Fibroblast of upper back skin (primary cell): ENCODE results near the gene SMYD3.

Experiments used
- DNase-seq: peaks from one replicate; pipeline ENCODE4 v3.0.0-alpha.2; 2013

The SMYD3 gene

DNA sequence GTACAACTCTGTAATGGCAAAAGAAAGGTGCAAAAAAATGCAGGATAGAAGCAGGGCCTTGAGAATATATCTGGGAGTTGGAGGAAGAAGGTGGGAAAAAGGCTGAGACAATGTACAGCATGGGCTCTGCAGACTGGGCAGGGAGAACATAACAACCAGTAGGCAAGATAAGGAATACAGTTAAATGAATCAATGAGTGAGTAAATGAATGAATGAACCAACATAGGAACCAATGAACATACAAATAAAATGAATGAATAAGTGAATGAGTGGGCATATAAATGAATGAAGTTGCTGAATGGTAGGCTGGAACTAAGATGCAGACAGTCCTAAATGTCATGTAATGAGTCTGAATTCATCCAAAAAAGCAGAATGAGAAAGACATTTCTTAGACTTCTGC, 370.6 kb downstream of the SMYD3 start:
- DNase-seq = no peak

DNA sequence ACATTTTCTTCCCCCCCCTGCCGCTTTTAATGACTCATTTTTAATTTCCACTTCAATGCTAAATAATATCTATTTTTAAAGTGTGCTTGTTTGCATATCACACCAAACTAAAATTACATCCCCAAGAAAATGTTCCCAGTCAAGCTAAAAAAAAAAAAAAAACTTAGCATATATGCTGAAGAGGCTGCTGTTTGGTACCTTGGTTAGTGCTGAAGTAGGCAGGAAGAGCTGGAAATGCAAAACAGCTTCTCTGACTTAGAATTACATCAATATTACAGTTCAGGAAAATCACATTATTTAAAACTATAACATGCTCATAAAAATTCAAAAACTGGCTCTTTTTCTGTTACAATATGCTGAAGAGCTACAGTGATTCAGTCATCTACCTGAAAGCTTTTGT, 372.3 kb downstream of the SMYD3 start:
- no peak for DNase-seq

DNA sequence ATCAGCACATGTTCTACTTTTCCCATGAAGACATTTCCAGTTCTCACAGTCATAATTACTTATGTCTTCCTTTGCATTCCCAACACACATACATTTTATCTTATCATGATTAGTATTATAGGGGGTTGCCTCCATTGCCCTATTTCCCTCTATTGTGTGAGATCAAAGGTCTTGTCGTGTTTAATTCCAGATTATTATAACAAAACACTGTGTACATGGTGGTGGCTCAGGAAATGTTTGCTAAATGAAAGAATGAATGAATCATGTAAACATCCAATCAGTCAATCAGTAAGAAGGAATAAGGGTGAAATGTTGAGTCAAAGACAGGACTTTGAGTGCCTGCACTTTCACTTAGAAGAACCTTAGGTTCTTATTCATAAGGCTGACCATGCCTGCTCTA, 376.0 kb downstream of the SMYD3 start:
- no peak for DNase-seq

GRCh38 chr1:246128494-246129069, 378.5 kb downstream of the SMYD3 start:
- no peak for DNase-seq

DNA sequence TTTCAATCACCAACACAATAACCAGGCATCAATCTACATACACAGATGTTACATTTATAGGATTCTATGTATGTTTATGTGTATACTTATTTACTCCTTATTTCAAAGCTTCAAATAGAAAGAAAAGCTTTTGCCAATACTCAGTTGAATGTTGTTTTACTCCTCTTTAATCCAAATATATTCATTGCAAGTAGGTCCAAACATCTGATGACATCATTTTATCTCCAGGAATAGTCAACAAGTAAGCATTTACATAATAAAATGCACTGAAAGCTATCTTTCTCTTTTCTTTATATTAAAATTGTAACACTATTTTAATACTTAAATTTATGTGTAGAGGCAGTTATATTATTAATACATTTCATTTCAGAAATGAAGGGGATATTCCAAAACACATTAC, 380.5 kb downstream of the SMYD3 start:
- DNase-seq = no peak

- no peak for DNase-seq
These were observed 385.0 kb downstream of the SMYD3 start for GRCh38 chr1:246122071-246122470.

DNA sequence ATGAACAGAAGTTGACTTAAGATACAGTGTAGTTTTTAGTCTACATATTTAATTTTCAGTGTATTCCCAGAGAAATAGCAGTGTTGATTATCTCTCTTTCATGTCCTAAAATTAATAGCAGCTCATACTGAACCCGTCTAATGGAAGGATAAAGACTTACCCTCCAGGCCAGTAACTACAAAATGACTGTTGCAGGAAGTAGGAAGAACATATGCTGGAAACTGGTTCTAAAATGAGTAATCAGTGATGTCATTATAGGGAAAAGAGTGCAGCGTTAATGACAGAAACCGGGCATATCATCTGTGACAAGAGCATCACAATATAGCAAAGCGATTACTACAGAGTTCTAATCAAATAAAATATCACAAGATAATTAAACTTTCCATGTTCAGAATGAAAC, 385.5 kb downstream of the SMYD3 start:
- no peak for DNase-seq

DNA sequence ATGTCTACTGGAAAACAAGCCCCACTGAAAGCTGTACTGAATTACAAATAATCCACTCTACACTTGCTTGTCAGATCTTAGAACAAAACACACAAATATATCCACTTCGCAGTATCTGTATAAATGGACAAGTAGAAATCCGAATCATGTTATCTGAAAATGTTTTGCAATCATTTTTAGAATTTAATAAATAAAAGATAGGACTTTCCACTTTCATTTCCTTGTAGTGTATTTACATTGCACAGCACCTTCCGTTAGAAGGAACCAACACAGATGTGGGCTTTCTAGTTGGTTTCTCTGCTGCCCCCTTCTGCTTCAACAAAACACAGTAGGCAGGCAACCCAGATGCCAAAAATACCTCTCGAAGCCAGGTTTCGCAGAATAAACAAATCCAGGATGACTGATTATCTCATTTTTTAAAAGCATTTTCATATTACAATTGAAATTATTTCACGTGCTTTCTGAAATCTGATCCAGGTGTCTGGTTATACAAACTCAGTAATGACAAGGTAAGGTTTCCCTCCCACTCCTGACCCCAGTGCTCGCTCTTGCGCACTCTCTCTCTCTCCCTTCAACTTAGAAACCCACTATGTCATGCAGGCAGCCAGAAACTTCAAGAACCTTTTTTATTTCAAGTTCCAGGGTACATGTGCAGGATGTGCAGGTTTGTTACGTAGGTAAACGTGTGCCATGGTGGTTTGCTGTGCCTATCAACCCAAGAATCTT, 389.9 kb downstream of the SMYD3 start:
- peak; percentile 55 for DNase-seq

- no peak for DNase-seq
These were observed 392.7 kb downstream of the SMYD3 start for GRCh38 chr1:246114369-246114768.

- no peak for DNase-seq
These were observed 393.5 kb downstream of the SMYD3 start for GRCh38 chr1:246113555-246114095.

DNA sequence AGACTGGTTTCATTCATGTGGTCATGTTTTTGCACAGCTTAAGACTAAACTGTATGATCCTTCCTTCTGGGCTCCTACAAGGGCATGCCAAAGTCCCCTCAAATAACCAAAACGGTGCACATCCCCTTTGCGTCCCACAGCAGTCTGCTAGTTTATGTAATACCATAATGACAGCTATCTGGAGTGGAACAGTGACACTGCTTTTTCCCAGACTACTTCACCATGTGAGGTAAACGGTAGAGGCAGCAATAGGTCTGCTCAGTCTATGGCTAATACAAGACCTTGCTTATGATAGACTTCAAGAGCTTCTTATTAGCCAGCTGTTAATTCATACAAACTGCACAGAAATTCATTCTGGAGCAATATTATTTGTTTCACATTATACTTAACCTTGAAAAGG, 395.5 kb downstream of the SMYD3 start:
- DNase-seq = no peak

GRCh38 chr1:246110343-246111219, 396.5 kb downstream of the SMYD3 start:
- DNase-seq = peak; percentile 72

- DNase-seq = no peak
These were observed 398.7 kb downstream of the SMYD3 start for GRCh38 chr1:246108278-246108925.

GRCh38 chr1:246107516-246108277, 399.4 kb downstream of the SMYD3 start:
- DNase-seq = peak; percentile 62

- DNase-seq = peak; percentile 8
These were observed 400.7 kb downstream of the SMYD3 start for GRCh38 chr1:246106342-246106763.

DNA sequence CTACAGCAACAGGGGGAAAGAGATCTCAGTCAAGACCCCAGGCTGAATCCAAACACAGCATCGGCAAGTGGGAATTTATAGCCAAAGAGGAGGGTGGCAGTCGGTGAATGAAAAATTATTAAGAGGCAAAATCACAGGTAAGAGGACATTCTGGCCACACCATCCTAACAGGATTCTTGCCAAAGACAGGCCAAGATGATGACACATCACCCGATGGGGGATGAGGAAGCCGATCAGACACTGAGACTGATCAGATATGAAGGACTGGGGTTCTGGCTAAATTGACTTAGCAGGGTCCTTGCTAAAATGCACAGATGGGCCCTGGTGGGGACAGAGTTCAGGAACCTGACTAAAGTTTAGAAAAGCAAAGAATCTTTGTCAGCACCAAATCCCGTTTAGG, 402.2 kb downstream of the SMYD3 start:
- peak; percentile 36 for DNase-seq

DNA sequence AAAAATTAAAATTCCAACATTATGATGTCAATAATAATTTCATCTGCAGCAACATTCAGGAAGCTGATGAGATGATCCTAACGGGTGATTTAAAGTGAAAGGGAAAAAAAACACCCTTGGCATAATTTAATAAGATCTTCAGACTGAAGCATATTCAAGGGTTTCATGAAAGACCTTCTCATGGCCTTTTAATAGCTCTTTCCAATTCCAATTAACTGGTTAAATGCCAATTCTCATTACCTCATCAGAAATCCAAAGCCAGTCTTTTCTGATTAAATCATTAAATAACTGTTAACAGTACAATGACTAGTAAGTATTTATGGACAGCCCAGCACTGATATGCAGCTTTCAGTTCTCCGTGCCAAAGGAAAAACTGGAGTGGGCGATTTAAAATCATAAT, 407.5 kb downstream of the SMYD3 start:
- DNase-seq = no peak

DNA sequence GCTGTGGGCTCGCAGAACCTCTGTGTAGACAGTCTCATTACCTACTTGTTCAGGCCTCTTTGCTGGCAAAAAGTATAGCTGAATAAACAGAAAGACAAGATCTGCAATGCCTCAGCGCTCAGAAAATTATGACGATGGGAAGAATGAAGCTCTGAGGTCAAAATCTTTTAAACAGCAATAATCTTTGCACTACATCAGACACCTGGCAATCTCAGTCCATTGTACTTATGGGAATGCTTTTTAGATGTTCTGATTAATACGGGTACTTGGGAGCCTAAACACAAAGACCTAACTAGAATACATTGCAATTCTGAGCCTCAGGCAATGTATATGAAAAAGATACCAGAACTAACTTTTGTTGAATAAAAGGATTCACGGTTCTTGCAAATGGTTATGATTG, 410.7 kb downstream of the SMYD3 start:
- no peak for DNase-seq

GRCh38 chr1:246095443-246095842, 411.6 kb downstream of the SMYD3 start:
- no peak for DNase-seq

- DNase-seq = no peak
These were observed 413.8 kb downstream of the SMYD3 start for GRCh38 chr1:246093230-246093629.

DNA sequence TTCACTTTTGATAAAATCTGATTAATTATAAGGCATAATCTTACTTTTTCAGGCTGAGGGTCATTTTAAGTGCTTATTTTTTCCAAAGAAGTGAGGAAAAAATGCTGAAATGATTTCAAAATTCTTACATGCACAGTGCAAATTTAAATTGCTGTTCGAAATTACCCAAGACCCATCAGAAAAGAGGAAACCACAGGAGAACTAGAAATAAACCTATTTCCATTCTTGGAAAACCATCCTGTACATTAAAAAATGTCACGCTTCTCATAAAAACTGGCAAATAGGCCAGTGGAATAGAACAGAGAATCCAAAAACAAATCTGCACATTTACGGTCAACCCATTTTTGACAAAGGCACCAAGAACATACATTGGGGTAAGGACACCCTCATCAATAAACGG, 414.9 kb downstream of the SMYD3 start:
- DNase-seq = no peak

- peak; percentile 92 for DNase-seq
These were observed 415.6 kb downstream of the SMYD3 start for GRCh38 chr1:246091477-246091876.
